PC-3 (cell line): ENCODE measurements around the gene SCGB1C2.
"Not testable (repeated sequence)": the region's sequence is repeated elsewhere in the genome, so short reads cannot be mapped to it uniquely, and the experiment has no call there.

Source experiments
- CTCF ChIP-seq: fragments of 300-600 bp; sonication (generic); conservative IDR thresholded peaks from 2 replicates; pipeline ENCODE4 v1.5.1; 2017; ENCODE audit warnings: antibody characterized with exemption, low read depth, mild to moderate bottlenecking, low read length
- EZH2 ChIP-seq: fragments of 300-600 bp; sonication (generic); IDR thresholded peaks from one replicate; pipeline ENCODE4 v1.6.1; 2017; ENCODE audit warnings: antibody characterized with exemption, mild to moderate bottlenecking, low read length; ENCODE audit not compliant: unreplicated experiment
- EZH2phosphoT487 ChIP-seq: fragments of 300-600 bp; sonication (generic); IDR thresholded peaks from 2 replicates; pipeline ENCODE4 v1.6.1; 2018; ENCODE audit warnings: mild to moderate bottlenecking, antibody characterized with exemption, low read length, borderline replicate concordance

GRCh38 chr17:135022-135421, 2.3 kb upstream of the SCGB1C2 start:
- TF ChIP-seq CTCF, EZH2, EZH2phosphoT487: not testable (repeated sequence)
